Ovary (tissue), 3 donors: ENCODE results near the gene ZKSCAN1.

Experiments
- POLR2A ChIP-seq: fragments of 450-650 bp; IDR thresholded peaks from one replicate; pipeline ENCODE4 v1.6.1; 2017; ENCODE audit warnings: antibody characterized with exemption, mild to moderate bottlenecking, moderate library complexity
- TF ChIP-seq, protein P1 (sequence below), 3 donors: fragments of 450-650 bp in 2 of 3; fragments of 200-600 bp in 1 of 3; IDR thresholded peaks; one replicate each; pipeline versions ENCODE4 v1.5.1 to v1.8.0; 2016 to 2022; ENCODE audit warnings: antibody characterized with exemption in 3 of 3, mild to moderate bottlenecking in 1 of 3
- donor health status: DM: no; HTN: no; CAD: no.

DNA sequence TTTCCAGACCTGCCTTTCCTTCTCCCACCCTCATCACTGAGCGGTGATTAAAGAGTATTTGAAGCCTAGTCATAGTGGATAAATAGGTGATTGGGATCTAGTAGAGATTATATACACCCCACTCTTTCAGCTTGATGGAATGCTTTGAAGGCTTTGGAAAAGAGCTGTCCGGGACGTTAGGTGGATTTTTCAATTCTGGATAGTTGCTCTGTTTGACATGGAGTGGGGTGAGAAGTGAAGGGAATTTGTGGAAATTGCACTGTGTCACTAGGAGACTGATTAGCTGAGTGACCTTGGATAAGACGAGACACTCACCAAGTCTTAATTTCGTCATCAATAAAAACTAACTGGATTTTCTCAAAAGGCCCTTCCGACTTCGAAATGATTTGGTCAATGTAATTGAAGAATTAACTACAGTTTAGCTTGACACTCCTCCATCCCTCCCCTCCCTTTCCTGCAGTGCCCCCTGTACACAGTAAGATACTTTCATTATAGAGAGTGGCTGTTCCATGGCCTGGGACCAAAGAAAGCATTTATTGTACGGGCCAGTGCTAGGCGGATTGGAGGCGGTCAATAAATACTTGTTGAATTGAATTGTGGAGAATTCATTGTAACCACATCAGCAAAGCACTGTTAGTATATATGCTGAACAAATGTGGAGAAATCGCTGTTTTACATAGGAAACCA is 962 bp downstream of the ZKSCAN1 start:
- TF ChIP-seq, protein P1, sequence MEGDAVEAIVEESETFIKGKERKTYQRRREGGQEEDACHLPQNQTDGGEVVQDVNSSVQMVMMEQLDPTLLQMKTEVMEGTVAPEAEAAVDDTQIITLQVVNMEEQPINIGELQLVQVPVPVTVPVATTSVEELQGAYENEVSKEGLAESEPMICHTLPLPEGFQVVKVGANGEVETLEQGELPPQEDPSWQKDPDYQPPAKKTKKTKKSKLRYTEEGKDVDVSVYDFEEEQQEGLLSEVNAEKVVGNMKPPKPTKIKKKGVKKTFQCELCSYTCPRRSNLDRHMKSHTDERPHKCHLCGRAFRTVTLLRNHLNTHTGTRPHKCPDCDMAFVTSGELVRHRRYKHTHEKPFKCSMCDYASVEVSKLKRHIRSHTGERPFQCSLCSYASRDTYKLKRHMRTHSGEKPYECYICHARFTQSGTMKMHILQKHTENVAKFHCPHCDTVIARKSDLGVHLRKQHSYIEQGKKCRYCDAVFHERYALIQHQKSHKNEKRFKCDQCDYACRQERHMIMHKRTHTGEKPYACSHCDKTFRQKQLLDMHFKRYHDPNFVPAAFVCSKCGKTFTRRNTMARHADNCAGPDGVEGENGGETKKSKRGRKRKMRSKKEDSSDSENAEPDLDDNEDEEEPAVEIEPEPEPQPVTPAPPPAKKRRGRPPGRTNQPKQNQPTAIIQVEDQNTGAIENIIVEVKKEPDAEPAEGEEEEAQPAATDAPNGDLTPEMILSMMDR (IDR thresholded peaks at IDR 0.05), result no peak
- no peak for TF ChIP-seq POLR2A
